ENCODE measurements around the gene SLC38A3.

Gene SLC38A3

GRCh38 chr3:50245251-50245745, 40.2 kb downstream of the SLC38A3 start:
- no peak for DNase-seq
- Histone ChIP-seq H3K27ac (peak overlapping the region; percentile 85), H3K4me3 (ENCODE audit: low read depth, low read length) (no peak overlapping the region), H3K27me3 (replicated peaks) (no peaks in the 10 kb centered on the region), H3K36me3 (replicated peaks) (peaks cover 15% of the 10 kb centered on the region)
- TF ChIP-seq CTCF (IDR thresholded peaks at IDR 0.05; ENCODE audit: low read depth, low read length, missing control alignments), result no peak
- in situ Hi-C loops (cut with HindIII; ENCODE audit: low pct_ligation_motif_present, low sequenced_read_pairs), result no loop called here

DNA sequence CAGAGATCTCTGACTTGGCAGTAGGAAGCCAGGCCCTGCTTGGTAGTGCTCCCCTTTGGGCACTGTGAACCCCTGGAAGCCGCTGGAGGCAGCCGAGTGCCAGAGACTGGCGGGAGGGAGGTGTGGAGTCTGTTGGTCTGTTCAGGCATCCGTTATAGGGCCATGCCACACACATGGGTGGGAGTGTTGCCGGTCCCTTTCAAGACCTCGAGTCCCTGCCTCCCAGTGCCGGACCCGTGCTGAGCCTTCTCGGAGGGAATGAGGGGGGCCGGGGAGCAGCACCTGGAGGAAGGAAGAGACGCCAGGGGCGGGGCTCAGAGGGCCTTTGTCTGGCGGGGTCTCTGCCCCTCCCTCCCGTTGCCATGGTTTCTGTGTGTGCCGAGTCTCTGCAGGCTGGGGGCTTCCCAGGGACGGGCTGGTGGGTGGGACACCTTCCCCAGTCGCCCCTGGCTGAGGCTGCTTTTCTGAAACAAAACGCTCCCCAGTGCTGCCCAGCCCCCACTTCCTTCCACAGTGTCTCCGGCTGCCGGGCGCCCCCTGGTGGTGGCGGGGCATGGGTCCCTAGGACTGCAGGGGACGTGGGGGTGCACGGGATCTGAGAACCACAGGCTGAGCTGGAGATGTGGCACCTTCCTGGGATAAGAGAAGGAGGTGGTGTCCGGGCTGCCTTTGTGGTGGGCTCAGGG, 40.9 kb downstream of the SLC38A3 start:
- peak; percentile 99 for TF ChIP-seq CTCF (IDR thresholded peaks at IDR 0.05; ENCODE audit: low read depth, low read length, missing control alignments)
- peak overlapping the region; percentile 85 for H3K27ac ChIP-seq
- no peaks in the 10 kb centered on the region for H3K27me3 ChIP-seq (replicated peaks)
- peak overlapping the region; percentile 27 for H3K4me3 ChIP-seq (ENCODE audit: low read depth, low read length)
- DNase-seq, result peak; percentile 85
- H3K36me3 ChIP-seq (replicated peaks), result peaks cover 17% of the 10 kb centered on the region
- in situ Hi-C loops (cut with HindIII; ENCODE audit: low pct_ligation_motif_present, low sequenced_read_pairs), result no loop called here

DNA sequence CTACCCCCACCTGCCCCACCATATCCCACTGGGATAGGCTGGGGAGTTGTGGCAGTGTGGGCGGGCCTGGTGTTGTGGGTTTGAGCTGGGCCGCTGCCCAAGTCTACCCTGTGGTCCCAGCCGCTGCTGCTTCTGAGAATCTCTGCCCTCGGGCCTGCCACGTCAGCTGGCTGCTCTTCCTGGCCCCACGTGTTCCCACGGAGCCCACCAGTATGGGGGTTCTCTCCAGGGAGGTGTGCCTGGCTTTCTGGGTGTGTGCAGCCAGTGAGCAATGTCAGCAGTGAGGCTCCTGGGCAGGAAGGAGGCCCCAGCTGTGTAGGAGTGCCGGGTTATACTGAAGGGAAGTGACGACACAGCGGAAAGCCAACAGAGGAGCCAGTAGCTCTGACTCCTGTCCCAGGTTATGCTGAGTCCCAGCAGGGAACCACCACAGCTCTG, 41.5 kb downstream of the SLC38A3 start:
- Histone ChIP-seq H3K27ac (peak overlapping the region; percentile 85), H3K4me3 (ENCODE audit: low read depth, low read length) (peak overlapping the region; percentile 26), H3K27me3 (replicated peaks) (no peaks in the 10 kb centered on the region), H3K36me3 (replicated peaks) (peaks cover 19% of the 10 kb centered on the region)
- in situ Hi-C loops (cut with HindIII; ENCODE audit: low pct_ligation_motif_present, low sequenced_read_pairs), result no loop called here
- TF ChIP-seq CTCF (IDR thresholded peaks at IDR 0.05; ENCODE audit: low read depth, low read length, missing control alignments), result no peak
- DNase-seq, result peak; percentile 94

DNA sequence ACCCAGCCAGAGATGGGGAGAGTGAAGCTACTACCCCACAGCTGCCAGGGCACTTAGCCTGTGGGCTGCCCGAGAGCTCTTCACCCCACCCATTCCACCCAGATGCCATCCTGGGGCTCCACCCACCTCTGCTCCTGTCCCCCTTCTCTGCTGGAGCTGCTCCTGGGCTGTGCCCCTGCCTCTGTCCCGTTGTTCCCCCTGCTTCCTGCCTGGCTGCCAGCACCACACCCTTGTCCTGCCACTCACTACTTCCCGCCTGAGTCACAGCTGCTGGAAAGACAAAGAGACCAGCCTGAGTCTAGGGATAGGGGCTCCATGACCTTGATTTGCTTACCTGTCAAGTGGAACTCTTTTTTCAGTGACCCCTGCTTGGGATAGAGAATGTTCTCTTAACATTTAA, 43.3 kb downstream of the SLC38A3 start:
- DNase-seq, result no peak
- in situ Hi-C loops (cut with HindIII; ENCODE audit: low pct_ligation_motif_present, low sequenced_read_pairs), result no loop called here
- Histone ChIP-seq H3K27me3 (replicated peaks) (no peaks in the 10 kb centered on the region), H3K27ac (peak overlapping the region; percentile 48), H3K4me3 (ENCODE audit: low read depth, low read length) (no peak overlapping the region), H3K36me3 (replicated peaks) (peaks cover 37% of the 10 kb centered on the region)
- TF ChIP-seq CTCF (IDR thresholded peaks at IDR 0.05; ENCODE audit: low read depth, low read length, missing control alignments), result no peak

DNA sequence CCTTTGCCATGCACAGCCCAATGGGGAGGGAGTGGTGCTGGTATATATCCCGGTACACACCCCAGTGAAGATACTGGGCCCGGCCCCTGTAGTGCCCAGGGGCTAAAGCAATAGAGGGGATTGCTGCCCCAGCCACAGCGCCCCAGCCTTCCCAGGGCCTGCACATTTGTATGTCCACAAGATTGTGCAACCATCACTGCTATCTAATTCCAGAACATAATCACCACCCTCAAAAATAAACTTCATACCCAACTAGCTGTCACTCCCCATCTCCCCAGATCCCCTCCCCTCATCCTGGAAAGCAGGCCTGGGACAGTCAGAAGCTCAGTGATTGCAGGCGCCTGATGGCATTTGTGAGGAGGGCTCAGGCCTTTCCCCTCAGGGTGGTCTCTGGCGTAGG, 44.4 kb downstream of the SLC38A3 start:
- H3K36me3 ChIP-seq (replicated peaks), result peaks cover 43% of the 10 kb centered on the region
- TF ChIP-seq CTCF (IDR thresholded peaks at IDR 0.05; ENCODE audit: low read depth, low read length, missing control alignments), result no peak
- DNase-seq, result no peak
- H3K4me3 ChIP-seq (ENCODE audit: low read depth, low read length), result no peak overlapping the region
- no peak overlapping the region for H3K27ac ChIP-seq
- H3K27me3 ChIP-seq (replicated peaks), result no peaks in the 10 kb centered on the region
- in situ Hi-C loops (cut with HindIII; ENCODE audit: low pct_ligation_motif_present, low sequenced_read_pairs), result no loop called here

DNA sequence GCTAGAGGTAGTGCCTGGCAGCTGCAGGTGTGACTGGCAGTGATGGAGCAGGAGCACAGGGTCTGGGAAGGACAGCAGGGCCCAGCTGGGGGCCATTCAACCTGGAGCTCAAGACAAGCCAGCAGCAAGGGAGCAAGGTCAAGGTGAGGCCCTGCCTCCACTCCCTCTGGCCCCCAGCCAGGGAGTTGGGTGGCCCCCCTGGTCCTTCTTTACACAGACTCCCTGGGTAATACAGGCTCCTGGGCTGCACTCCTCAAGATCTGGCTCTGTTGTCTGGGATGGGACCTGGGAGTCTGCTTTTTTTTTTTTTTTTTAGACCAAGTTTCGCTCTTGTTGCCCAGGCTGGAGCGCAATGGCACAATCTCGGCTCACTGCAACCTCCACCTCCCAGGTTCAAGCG, 45.4 kb downstream of the SLC38A3 start:
- peaks cover 51% of the 10 kb centered on the region for H3K36me3 ChIP-seq (replicated peaks)
- no peak overlapping the region for H3K4me3 ChIP-seq (ENCODE audit: low read depth, low read length)
- TF ChIP-seq CTCF (IDR thresholded peaks at IDR 0.05; ENCODE audit: low read depth, low read length, missing control alignments), result no peak
- H3K27me3 ChIP-seq (replicated peaks), result no peaks in the 10 kb centered on the region
- H3K27ac ChIP-seq, result no peak overlapping the region
- DNase-seq, result no peak
- in situ Hi-C loops (cut with HindIII; ENCODE audit: low pct_ligation_motif_present, low sequenced_read_pairs), result no loop called here
